ENCODE results near the gene NKX3-2.

Gene NKX3-2

DNA sequence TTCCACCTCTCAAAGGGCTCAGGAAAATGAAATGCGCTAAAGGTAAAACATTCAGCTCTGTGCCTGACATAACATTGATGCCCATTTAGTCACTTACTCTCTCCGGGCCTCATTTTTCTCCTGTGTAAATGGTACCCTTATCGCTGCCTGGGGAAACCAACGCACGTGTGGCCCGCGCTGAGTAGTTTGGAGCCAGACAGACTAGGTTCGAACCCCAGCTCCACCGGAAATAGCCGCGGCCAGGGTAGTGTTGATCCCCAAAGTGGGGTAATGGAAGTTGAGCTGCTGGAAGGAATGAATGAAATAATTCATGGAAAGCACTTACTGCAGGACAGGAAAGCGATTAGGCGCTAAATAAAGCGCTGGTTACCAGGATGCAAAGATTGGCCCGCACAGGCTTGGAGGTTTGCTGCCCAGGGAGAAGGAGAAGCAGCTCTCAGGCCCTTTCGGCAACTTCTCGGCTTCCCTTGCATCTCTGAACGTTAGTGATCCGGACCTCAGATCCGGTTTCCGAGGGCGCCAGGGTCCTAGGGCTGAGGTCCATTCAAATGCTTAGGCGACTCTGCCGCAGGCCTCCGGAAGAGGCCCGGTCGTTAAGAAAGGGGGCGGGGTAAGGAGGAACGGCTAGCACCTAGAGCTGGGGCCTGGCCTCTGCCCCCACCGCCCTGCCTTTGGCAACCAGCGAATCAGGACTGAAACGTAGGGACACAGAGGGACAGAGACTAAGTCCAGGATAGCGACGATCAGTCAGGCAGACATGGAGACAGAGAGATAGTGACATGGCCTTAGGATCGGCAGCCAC, 13.3 kb downstream of the NKX3-2 start:
- no peak for DNase-seq

DNA sequence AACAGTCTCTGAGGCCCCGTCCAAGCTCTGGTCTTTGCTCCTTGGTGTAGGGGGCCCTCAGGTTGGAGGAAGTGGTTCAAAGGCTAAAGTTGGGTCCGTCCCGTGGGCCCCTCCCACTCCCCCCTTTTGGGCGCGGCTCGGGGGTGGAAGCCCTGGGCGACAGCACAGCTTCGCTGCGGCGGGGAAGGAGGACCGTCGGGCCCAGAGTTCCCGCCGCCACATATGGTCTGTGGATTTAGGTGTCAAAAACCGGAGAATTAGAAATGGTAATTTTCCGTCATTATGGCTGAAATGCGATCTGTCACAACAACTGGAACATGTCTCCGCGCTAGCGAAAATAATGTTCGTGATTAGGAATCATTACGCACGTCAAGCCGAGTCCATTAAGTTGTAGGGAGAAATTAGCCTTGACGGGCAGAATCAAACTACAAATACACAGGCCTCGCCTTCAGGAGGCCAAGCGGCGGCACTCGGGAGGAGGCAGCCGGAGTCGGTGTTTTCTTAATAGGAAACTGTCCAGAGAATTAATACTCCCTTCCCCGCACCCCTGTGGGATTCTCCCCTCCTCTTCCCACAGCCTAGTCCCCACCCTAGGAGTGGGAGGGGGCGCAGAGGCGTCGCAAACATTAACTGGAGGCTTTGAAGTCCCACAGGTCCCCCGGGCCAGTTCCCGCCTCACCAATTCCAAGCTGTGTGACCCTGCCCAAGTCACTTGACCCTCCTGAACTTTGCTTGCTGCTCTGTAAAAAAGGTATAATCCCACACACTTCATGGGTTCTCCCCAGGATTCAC, 15.0 kb downstream of the NKX3-2 start:
- DNase-seq = no peak

DNA sequence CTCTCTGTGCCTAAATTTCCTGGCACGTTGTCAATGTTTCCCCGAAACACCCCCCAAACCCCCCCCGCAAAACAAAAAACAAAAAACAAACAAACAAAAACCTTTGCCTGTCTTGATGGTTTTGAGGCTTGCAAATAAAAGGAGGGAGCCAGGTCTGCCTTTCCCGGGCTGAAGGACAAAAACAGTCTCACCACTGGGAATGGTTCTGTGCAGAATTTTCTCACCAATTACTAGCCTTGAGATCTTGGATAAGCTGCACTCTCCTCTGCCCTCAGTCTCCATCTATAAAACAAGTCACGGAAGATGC, 15.5 kb downstream of the NKX3-2 start:
- no peak for DNase-seq

DNA sequence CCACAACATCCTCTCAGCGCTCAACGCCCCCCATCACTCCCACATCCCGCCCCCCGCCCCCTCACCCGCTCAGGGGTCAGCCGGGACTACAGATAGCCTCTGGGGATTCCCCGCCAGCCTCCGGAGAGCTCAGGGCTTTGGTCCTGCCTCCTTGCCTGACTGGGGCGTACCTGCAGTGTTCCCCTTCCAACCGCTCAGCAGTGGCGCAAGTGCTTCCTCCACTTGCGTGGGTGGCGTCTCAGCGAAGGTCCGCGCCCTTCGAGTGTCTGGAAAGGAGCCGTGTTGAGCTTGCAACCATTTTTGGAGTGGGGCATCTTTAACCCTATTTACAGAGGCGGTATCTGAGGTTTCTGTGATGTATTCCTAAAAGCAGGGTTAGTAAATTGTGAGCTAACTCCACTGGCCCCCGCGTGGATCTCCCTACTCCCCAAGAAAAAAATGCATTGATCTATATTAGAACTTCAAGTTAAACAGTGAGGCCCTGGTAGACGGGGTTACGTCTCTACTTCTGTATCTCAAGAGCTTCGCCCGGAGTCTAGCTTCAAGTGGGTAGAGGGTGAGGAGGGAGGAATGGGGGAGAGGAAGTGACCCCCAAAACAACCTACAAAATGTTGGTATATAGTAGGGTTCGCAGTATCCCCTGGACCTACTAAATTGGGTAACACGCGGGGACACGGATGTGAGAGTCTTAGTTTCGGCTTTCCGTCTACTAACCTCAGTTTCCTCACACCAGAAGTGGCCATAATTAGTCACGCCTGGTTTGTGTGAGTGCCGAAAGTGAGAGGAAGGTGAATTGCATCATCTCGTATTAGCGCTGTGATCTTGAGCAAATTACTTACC, 16.1 kb downstream of the NKX3-2 start:
- no peak for DNase-seq

DNA sequence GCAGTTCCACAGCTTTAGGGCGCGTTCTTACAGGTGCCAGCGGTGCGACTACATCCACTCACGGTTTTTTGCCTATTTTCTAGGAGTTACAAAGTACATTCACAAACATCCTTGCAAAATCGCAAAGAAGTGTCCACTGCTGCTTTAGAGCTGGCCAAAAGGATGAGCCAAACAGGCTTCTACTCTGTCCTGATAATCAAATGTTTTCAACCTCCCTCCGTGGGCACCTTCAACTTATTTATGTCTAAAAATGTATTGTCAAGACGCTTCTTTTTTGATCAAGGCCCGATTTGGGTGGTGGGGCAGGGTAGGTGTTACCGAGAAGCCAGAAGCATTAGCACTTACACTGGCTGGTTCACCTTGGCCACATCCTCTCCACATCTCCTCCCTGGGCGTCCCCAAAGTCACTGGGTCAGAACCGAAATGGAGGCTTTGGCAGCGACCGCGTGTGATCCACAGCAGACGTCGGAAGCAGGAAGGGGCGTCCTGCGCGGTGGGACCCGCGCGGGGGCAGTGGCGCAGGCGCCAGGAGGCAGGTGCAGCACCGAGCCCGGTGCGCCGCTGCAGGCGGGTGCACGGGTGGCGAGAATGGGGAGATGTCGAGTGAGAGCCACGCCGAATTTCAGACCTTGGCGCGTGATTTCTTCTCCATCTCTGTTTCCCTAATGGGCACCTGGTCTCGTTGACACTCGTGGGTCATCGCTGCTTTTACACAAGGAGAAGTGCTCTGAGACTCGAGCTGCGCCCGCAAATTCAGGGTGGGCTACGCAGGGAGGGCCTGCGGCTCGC, 16.9 kb downstream of the NKX3-2 start:
- DNase-seq = no peak

DNA sequence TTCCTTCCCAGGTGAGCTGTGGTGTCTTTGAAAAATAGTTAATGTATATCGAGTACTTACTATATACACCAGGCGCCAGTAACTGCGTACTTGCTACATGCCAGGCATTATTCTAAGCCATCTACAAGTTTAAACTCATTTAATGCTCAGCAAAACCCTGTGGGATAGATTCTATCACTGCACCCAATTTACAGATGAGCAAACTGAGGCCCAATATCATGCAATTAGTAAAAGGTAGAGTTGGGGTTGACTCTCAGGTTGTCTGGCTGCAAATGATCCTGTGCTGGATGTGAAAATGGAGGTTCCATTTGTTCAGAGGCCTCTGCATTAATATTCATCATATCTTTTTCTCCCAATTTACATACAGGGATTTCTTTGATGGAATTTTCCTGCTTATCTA, 17.6 kb downstream of the NKX3-2 start:
- DNase-seq = no peak

DNA sequence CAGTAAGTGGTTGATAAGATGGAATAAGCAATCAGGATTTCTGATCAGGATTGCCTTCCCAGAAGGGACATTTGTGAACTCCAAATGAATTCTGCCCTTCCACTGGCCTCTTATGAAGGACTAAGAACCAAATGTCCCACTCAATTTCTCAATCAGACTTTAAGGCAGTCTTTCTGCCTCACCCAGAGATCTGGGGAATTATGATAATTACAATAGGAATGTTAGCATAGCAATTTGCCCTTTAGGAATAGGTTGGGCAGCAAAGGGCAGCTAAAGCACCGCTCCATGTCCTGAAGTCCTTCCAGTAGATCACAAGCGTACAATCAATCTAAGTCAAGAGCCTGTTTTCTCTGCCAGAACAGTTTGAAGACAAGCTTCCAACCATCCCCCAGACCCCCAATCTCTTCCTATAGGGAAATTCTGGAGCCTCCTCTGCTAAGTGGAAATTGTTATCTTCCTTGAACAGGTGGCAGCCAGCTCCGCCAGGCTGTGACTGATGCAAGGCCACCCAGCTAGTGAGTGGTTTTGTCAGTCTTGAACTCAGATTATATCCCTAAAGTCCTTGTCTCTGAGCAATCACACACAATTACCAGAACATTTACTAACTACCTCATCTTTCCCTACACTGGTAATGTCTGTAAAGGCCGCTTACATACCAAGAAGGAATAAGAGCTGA, 18.6 kb downstream of the NKX3-2 start:
- no peak for DNase-seq

DNA sequence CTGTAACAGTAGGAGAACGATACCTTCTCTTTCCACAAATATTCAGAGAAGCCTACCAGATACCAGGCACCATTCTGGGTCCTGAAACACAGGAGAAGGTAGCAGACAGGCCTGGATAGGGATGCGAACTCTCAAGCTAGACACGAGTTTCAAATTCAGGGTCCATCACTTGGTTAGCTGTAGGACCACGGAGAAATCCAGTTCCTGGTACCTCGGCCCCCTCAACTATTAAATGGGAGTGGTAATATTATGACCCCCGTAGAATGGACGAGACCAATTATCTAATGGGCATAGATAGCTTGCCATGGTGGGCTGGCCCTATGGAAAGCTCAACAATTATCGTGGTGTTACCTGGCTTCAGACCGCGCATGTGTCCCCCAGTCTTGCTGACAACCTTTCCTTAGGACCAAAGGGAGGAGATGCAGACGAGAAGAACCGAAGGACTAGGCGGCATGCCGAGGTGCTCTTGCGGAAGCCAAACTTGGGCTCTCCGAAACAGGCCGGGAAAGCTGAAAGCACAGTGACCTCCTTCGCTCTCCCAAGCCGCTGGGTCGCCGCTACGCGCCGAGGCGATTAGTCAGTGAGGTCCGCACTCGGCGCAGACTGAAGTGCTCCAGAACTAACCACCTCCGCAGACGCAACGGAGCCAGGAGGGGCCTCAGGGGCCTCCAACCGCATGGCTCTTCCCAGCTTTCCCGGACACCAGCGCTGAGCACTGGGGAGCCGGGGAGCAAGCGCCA, 19.6 kb downstream of the NKX3-2 start:
- no peak for DNase-seq

DNA sequence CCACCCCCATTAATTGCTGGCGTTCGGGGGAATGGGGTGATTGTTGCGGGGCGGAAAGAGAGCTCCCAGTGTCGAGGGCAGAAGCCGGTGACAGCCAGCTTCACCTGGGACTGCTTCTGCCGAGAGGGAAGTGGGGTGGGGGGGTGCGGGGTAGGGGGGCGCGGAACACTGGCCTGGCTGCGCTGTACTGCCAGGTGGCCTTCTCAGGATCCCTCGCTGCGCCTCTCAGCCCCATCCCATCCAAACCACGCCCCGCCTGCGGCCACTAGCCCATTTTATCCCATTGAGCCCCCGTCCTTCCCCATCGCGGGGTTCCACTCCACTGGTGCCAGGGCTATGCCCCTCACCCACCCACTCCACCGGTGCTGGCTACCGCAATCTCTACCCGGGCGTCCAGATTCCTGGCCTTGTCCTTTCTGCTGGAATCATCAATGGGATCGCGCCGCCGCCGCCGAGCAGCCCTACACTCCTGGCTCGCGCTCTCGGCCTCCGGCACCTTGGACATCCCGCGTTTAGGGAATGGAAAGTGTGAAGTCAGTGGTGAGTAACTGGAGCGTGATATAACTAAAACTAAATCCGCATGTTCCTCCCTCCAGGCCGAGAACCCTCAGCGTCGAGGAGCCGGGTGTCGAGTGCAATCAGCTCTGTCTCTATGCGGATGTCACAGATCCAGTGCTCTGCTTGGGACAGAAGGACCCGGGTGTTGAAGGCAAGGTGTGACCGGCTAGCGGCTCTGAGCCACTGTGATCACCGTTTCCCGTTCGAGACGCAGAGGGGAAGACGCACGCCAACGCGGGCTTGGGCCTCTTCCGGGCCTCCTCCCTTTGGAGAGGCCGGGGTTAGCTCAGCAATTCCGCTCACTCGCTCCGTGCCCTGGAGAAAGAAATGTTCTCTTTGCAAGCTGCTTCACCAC, 20.5 kb downstream of the NKX3-2 start:
- no peak for DNase-seq

DNA sequence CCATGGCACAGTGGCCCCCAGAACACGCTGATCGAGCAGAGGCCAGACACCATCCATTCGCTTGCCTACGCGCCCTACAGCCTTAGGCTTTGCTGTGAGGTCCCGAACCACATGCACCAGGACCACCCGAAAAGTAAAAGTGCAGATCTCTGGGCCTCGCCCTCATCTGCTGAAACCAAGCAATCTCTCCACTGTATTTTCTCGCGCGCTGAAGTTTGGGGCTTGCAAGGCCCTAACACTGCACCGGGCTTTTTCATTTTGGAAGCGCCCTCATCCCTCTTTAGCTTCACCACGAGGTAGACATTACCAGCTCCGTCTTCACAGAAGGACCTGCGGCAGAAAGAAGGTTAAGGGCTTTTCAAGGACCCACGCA, 21.2 kb downstream of the NKX3-2 start:
- DNase-seq = no peak

DNA sequence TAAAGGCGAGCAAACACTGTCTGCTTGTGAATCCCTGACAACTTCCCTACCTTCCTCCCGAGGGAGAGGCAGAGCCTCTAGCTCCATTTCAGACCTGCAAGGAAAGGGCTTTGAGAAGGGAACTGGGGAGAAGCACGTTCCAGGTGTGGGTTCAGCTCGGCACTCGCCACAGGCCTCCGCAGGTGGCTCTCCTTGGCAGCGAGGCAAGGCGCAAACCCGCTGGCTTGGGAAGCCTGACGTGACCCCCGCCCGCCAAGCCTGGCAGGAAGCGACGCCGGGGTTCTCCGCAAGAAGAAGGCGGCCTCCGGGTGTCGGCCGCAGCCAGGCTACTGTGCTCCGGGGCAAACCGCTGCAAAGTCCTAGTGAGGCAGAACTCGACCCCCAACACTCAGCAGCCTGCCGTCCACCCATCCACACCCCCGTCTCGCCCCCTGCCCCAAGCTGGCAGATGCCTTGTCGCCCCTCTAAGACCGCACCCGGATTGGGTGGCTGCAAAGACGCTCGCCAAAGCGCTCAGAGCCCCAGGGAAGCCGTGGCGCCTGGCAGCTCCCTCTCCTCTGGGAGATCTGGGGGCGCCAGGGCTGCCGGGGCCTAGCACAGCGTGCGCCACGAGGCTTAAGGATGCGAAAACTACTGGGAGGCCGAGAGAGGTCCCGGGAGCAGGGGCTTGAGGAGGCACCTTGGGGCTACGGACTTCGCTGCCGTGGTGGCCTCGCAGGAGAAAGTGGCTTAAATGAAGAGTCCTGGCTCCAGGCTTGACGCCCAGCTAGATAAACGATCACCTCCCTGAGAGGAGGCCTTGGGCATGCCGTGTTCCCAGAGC, 21.8 kb downstream of the NKX3-2 start:
- DNase-seq = no peak

DNA sequence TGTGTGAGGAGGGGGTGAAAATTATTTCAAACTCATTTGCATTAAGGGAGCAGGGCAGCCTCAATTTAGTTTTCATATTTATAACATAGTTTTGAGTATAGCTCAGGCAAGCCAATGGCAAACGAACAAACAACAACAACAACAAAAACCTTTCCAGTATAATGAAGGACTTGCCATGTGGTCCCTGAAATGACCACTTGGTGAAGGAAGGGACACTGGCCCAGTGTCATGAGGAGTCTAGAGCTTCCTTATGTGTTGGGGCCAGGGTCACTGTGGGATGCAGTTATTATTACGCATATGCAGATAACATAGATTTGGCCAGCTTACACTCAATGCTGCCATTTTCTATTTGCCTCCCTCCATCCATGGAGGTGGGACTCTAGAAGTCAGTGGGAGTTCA, 23.3 kb downstream of the NKX3-2 start:
- no peak for DNase-seq

DNA sequence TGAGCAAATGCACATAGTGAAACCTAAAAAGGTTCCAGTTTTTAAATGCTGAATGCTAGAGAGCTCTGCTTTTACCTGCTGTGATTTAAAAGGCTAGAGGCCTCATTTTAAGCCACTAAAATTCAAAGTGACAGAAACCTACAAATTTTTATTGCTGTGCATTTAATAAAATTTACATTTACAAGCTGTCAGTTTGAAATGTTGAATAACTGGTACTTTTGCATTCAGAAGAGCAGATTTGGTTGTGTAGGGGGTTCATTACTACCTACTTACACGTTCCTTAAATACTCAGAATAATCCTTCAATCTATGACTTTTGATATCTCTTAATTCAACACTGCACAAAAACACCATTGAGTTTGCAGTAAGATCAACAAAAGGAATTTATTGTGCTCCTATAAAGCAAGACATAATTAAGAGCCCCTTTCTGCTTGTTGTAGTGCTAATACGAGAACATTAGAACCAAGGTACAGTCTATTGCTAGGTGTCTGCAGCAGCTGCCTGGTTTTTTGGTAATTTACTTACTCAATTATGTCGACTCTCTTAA, 27.9 kb downstream of the NKX3-2 start:
- no peak for DNase-seq

DNA sequence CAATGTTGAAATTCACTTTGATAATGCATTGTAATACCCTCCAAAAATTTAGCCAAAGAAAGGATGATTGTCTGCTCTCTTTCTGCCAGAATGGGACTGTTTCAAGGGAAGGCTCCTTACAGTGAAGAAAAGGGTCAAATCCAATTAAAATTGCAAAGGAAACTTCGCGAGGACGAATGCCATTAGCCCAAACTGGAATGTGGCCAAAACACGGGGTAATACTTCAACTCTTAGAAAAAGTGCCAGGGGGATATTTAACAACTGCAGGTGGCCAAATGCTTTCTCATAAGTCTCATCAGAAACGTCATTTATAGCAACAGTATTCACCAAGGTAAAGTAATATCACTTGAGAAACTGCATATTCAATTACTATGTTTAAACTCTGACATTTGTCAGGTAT, 29.0 kb downstream of the NKX3-2 start:
- no peak for DNase-seq

DNA sequence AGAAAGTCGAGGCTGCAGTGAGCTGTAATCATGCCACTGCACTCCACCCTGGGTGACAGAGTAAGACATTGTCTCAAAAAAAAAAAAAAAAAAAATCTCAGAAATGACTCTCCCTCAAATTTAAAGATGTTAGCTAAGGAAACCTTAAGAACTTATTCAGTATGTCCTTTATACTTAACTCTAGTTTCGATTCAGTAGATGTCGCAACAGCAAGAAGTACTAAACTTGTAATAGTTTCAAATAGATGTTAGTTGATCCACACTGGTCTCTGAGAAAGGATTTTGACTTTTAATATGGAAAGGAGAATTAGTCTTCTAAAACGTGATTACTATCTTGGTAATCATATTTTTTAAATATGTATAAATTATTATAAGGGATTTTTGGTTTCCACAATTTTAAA, 29.6 kb downstream of the NKX3-2 start:
- no peak for DNase-seq

DNA sequence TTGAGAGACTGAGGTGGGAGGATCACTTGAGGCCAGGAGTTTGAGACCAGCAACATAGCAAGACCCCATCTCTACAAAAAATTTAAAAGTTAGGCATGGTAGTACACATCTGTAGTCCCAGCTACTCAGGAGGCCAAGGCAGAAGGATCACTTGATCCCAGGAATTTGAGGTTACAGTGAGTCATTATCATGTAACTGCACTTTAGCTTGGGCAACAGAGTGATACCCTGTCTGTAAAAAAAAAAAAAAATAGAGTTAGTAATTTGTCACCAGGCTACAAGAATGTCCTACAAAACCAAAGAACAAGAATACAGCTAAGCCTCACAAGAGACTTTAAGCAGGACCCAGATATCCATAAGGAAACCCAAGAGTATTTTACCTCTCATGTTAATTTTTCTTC, 33.2 kb downstream of the NKX3-2 start:
- no peak for DNase-seq

DNA sequence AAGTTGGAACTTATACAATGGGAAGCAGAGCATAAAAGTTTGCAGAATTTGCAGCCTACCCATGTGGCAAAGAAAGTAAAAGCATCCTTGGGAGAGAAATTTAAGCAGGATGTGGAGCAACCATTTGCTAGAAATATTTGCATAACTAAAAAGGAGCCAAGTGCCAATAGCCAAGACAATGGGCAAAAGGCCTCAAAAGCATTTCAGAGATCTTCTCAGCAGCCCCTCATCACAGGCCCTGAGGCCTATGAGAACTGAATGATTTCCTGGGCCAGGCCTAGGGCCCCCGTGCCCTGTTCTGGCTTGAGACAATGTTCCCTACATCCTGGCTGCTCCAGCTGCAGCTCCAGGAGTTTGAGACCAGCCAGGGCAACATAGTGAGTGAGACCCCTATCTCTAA, 34.9 kb downstream of the NKX3-2 start:
- DNase-seq = no peak

DNA sequence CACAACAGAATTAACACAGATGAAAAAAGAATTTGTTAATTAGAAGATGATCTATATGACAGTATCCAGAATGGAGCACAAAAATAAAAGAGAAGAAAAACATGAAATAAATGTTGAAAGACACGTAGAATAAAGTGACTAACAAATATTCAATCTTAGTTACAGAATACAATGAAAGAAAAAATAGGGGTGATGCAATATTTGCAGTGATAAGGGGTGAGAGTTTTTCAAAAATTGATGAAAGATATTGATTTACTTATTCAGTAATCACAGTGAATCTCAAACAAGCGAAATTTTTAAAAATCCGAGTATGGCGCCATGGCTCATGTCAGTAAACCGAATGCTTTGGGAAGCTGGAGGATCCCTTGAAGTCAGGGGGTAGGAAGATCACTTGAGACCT, 39.9 kb downstream of the NKX3-2 start:
- no peak for DNase-seq

DNA sequence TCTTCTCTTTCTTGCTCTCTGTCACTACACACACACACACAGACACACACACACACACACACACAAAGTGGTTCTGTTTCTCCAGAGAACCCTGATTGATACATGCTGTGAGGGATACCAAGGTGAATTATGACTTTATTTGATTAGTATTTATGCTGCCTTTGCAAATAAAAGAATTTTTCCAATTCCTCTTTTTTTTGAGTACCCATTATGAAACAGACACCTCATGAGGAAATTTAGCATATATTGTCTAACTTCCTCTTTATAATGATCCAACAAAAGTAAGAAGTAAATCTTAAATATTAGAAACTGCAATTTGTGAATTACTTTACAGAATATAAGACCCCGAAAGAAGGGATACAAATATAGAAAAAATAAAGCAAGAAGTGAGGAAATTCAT, 45.8 kb downstream of the NKX3-2 start:
- no peak for DNase-seq

All from NCI-H1694 treated with DMSO at 0.1 percent for 48 hours (cell line).